ENCODE results near the gene BMP7.
A peak's percentile ranks its signal among the peaks of the same experiment; 100 is the strongest.

The BMP7 gene

DNA sequence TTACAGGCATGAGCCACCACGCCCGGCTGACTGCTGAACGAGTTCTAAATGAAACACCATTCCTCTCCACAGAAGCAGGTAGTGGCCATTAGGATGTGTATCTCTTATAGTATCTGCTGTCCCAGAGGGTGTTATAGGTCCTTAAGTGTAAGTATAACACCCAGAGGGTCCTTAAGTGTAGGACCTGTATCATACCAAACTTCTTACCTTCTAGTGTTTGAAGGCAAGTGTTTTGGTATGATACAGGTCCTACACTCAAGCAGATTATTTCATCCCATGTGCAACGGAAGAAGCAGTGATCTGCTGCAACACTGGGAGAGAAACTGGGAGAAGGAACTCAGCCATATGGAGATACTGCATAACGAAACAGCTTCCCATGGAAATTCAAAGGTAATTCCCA lies 17.4 kb downstream of the BMP7 start:
- Mint-ChIP-seq H3K4me1 (peaks cover 23% of the 10 kb centered on the region), H3K27ac (peak overlapping the region in 1 of 3 experiments; percentile 50), H3K9me3 (peaks cover 2% of the 10 kb centered on the region), H3K27me3 (ENCODE audit: low read depth) (peaks cover 16% of the 10 kb centered on the region), H3K4me3 (no peak overlapping the region), H3K36me3 (ENCODE audit: low read depth) (peaks cover 7% of the 10 kb centered on the region)
- TF ChIP-seq, protein P1, sequence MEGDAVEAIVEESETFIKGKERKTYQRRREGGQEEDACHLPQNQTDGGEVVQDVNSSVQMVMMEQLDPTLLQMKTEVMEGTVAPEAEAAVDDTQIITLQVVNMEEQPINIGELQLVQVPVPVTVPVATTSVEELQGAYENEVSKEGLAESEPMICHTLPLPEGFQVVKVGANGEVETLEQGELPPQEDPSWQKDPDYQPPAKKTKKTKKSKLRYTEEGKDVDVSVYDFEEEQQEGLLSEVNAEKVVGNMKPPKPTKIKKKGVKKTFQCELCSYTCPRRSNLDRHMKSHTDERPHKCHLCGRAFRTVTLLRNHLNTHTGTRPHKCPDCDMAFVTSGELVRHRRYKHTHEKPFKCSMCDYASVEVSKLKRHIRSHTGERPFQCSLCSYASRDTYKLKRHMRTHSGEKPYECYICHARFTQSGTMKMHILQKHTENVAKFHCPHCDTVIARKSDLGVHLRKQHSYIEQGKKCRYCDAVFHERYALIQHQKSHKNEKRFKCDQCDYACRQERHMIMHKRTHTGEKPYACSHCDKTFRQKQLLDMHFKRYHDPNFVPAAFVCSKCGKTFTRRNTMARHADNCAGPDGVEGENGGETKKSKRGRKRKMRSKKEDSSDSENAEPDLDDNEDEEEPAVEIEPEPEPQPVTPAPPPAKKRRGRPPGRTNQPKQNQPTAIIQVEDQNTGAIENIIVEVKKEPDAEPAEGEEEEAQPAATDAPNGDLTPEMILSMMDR (IDR thresholded peaks at IDR 0.05; ENCODE audit: unreplicated experiment in 3 of 3): no peak

GRCh38 chr20:57248132-57248797 lies 18.2 kb downstream of the BMP7 start:
- Mint-ChIP-seq H3K9me3 (peaks cover 2% of the 10 kb centered on the region), H3K4me3 (no peak overlapping the region)

DNA sequence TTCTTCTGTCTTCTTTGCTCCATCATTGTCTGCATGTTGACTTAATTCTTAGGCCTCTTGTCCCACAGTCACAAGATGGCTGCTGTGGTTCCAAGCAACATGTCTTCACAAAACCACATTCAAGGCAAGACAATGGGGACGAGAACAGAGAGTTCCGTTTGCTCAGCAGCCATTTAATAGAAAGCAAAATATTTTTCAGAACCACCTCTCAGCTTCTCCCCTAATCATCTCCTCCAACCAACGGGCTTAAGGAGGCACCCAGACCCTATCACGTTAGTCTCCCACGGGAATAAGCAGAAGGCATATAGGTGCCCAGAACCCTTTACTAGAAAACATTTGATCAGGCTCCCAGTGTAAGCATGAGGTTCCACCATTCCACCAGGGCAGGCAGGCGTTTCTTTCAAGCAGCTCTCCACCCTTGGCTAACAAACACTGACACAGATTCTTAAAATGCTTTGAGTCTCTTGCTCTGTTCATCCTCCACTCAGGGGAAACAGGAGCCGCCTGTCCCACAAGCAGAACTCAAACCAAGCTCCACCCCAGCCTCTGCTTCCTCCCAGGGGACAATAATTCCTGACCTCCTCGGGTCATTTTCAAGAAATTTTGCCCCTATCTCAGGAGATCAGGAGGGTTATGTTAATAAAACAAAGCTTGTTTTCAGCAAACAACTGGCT lies 19.0 kb downstream of the BMP7 start:
- H3K4me1 Mint-ChIP-seq: peaks cover 18% of the 10 kb centered on the region
- no peak overlapping the region for H3K4me3 Mint-ChIP-seq
- peaks cover 7% of the 10 kb centered on the region for H3K36me3 Mint-ChIP-seq (ENCODE audit: low read depth)
- TF ChIP-seq, protein P1 (IDR thresholded peaks at IDR 0.05; ENCODE audit: unreplicated experiment in 3 of 3): no peak
- H3K9me3 Mint-ChIP-seq: peaks cover 2% of the 10 kb centered on the region
- peak overlapping the region; percentile 81 to 90 (median 82) for H3K27ac Mint-ChIP-seq
- H3K27me3 Mint-ChIP-seq (ENCODE audit: low read depth): peaks cover 20% of the 10 kb centered on the region

More at GRCh38 chr20:57248132-57248797, 18.2 kb downstream of the BMP7 start:
- TF ChIP-seq, protein P1 (IDR thresholded peaks at IDR 0.05; ENCODE audit: unreplicated experiment in 3 of 3): no peak
- Mint-ChIP-seq H3K27ac (peak overlapping the region; percentile 81 to 90 (median 82)), H3K4me1 (peaks cover 26% of the 10 kb centered on the region), H3K36me3 (ENCODE audit: low read depth) (peaks cover 7% of the 10 kb centered on the region), H3K27me3 (ENCODE audit: low read depth) (peaks cover 16% of the 10 kb centered on the region)

GRCh38 chr20:57245997-57246396 lies 20.4 kb downstream of the BMP7 start:
- Mint-ChIP-seq H3K27me3 (ENCODE audit: low read depth) (peaks cover 33% of the 10 kb centered on the region), H3K27ac (peak overlapping the region in 2 of 3 experiments; percentile 55 to 70), H3K9me3 (peaks cover 2% of the 10 kb centered on the region), H3K4me3 (no peak overlapping the region), H3K36me3 (ENCODE audit: low read depth) (peaks cover 13% of the 10 kb centered on the region), H3K4me1 (peaks cover 25% of the 10 kb centered on the region)
- TF ChIP-seq, protein P1 (IDR thresholded peaks at IDR 0.05; ENCODE audit: unreplicated experiment in 3 of 3): no peak

- TF ChIP-seq, protein P1 (IDR thresholded peaks at IDR 0.05; ENCODE audit: unreplicated experiment in 3 of 3): peak in 1 of 3 experiments; percentile 15
- H3K36me3 Mint-ChIP-seq (ENCODE audit: low read depth): peaks cover 23% of the 10 kb centered on the region
- peaks cover 35% of the 10 kb centered on the region for H3K27me3 Mint-ChIP-seq (ENCODE audit: low read depth)
- H3K4me1 Mint-ChIP-seq: peaks cover 25% of the 10 kb centered on the region
- H3K27ac Mint-ChIP-seq: peak overlapping the region; percentile 70 to 93 (median 93)
- no peak overlapping the region for H3K4me3 Mint-ChIP-seq
- peaks cover 5% of the 10 kb centered on the region for H3K9me3 Mint-ChIP-seq
Measured at GRCh38 chr20:57244627-57245214, 21.7 kb downstream of the BMP7 start.
